ENCODE measurements around the gene DSCAM. TPM values are rescaled to one million over a fixed set of nuclear protein-coding genes. Genes with fewer than 3 reads are reported as not detected.

The DSCAM gene
- total and polyA plus RNA-seq, 2 experiments from 2014 or later, result 0.07 TPM; not detected in 1

DNA sequence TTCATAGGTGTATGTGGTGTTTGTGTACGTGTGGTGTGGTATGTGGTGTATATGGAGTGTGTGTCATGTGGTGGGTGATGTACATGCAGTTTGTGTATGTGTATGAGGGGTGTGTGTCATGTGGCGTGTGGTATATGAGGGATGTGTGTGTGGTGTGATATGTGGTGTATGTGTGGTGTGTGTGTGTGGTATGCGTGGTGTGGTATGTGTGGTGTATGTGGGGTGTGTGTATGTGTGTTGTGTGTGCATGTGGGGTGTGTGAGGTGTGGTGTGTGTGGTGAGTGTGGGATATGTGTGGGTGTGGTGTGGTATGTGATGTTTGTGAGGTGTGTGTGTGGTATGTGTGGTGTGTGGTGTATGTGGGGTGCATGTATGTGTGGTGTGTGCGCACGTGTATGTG, 707.3 kb downstream of the DSCAM start:
- ATAC-seq (no peak), DNase-seq (ENCODE audit: low spot score) (no peak)
- H3K36me3 ChIP-seq (ENCODE audit: insufficient read depth), result no peaks in the 10 kb centered on the region
- H3K4me2 ChIP-seq, result no peak overlapping the region
- Mint-ChIP-seq H3K4me3 (no peak overlapping the region), H3K4me1 (no peaks in the 10 kb centered on the region), H3K36me3 (ENCODE audit: low read depth) (no peaks in the 10 kb centered on the region), H3K27ac (no peak overlapping the region), H3K27me3 (ENCODE audit: insufficient read depth, low read depth, poor library complexity) (peaks cover 3% of the 10 kb centered on the region), H3K9me3 (peaks cover 54% of the 10 kb centered on the region)
- no peak for TF ChIP-seq REST (IDR thresholded peaks at IDR 0.05; ENCODE audit: unreplicated experiment)
- H2AFZ ChIP-seq, result no peak overlapping the region
- H3K4me1 ChIP-seq (ENCODE audit: insufficient read depth), result no peaks in the 10 kb centered on the region
- no peaks in the 10 kb centered on the region for H3K9me2 ChIP-seq (ENCODE audit: insufficient read depth)
- H3K4me3 ChIP-seq, result no peak overlapping the region
- no peaks in the 10 kb centered on the region for H4K20me1 ChIP-seq (replicated peaks; ENCODE audit: insufficient read depth)
- no peaks in the 10 kb centered on the region for H3K27me3 ChIP-seq (ENCODE audit: insufficient read depth)
- H3F3A ChIP-seq (replicated peaks; ENCODE audit: low read depth), result no peaks in the 10 kb centered on the region
- H3K27ac ChIP-seq (ENCODE audit: low read depth), result no peak overlapping the region
- H3K79me2 ChIP-seq (replicated peaks; ENCODE audit: insufficient read depth), result no peaks in the 10 kb centered on the region

DNA sequence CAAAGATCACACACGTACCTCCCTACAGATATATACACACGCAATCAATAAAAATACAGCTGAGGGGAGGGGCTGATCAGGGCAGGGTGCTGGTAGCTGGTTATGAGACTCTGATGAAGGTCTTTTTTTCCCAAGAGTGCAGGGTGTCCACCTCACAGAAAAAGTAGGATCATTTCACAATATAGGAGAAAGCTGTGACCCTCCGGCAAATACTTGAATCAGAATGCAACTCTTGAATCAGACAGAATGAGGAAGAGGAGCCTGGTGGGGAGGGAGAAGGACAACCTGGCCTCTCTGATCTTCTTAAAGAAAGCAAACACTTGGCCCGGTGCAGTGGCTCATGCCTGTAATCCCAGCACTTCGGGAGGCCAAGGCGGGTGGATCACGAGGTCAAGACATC, 710.4 kb downstream of the DSCAM start:
- no peak for DNase-seq (ENCODE audit: low spot score)
- no peak for TF ChIP-seq JUNB (IDR thresholded peaks at IDR 0.05; ENCODE audit: unreplicated experiment)
- TF ChIP-seq STAT1 (IDR thresholded peaks at IDR 0.05; ENCODE audit: unreplicated experiment), result no peak
- TF ChIP-seq REST (IDR thresholded peaks at IDR 0.05; ENCODE audit: unreplicated experiment), result no peak
- no peak for TF ChIP-seq ZNF331 (CRISPR knock-in tag; IDR thresholded peaks at IDR 0.05; ENCODE audit: low read depth)
- no peak for TF ChIP-seq POLR2AphosphoS5 (IDR thresholded peaks at IDR 0.05; ENCODE audit: low read depth)
- Histone ChIP-seq H4K20me1 (replicated peaks; ENCODE audit: insufficient read depth) (no peaks in the 10 kb centered on the region), H3F3A (replicated peaks; ENCODE audit: low read depth) (no peaks in the 10 kb centered on the region), H3K9me2 (ENCODE audit: insufficient read depth) (no peaks in the 10 kb centered on the region), H3K4me2 (no peak overlapping the region), H2AFZ (no peak overlapping the region), H3K36me3 (ENCODE audit: insufficient read depth) (no peaks in the 10 kb centered on the region), H3K27me3 (ENCODE audit: insufficient read depth) (no peaks in the 10 kb centered on the region), H3K4me3 (no peak overlapping the region), H3K79me2 (replicated peaks; ENCODE audit: insufficient read depth) (no peaks in the 10 kb centered on the region), H3K27ac (ENCODE audit: low read depth) (no peak overlapping the region), H3K4me1 (ENCODE audit: insufficient read depth) (no peaks in the 10 kb centered on the region)
- Mint-ChIP-seq H3K27ac (no peak overlapping the region), H3K4me3 (no peak overlapping the region), H3K9me3 (peaks cover 53% of the 10 kb centered on the region), H3K27me3 (ENCODE audit: insufficient read depth, low read depth, poor library complexity) (peaks cover 3% of the 10 kb centered on the region), H3K36me3 (ENCODE audit: low read depth) (peaks cover 5% of the 10 kb centered on the region; the same call in 1 of the 3 replicates), H3K4me1 (peaks cover 2% of the 10 kb centered on the region; the same call in 1 of the 3 replicates)
- ATAC-seq, result no peak

Measured in GM23338 (cell line).